Ovary (tissue), 3 donors: ENCODE data around the gene POLA1.

Experiments
- CTCF ChIP-seq, 3 donors: fragments of 450-650 bp in 2 of 3; fragments of 200-600 bp in 1 of 3; IDR thresholded peaks; one replicate each; pipeline versions ENCODE4 v1.5.1 to v1.8.0; 2016 to 2022; ENCODE audit warnings: antibody characterized with exemption in 3 of 3, mild to moderate bottlenecking in 1 of 3
- EP300 ChIP-seq: sonication (generic); formaldehyde crosslinking; IDR thresholded peaks from one replicate; pipeline ENCODE4 v1.6.1; 2017; ENCODE audit warnings: antibody characterized with exemption
- POLR2A ChIP-seq: fragments of 450-650 bp; IDR thresholded peaks from one replicate; pipeline ENCODE4 v1.6.1; 2017; ENCODE audit warnings: antibody characterized with exemption, mild to moderate bottlenecking, moderate library complexity
- donor health status: DM: no; HTN: no; CAD: no.

- TF ChIP-seq CTCF (IDR thresholded peaks at IDR 0.05) (no peak), POLR2A (no peak), EP300 (no peak)
Measured at GRCh38 chrX:24876530-24877287, 183.0 kb downstream of the POLA1 start.
